ENCODE measurements around the gene C6orf89. TPM values are rescaled to one million over a fixed set of nuclear protein-coding genes. Genes with fewer than 3 reads are reported as not detected.

The C6orf89 gene
- polyA plus RNA-seq, 1 donor from 2014 or later, result 24.6 TPM

DNA sequence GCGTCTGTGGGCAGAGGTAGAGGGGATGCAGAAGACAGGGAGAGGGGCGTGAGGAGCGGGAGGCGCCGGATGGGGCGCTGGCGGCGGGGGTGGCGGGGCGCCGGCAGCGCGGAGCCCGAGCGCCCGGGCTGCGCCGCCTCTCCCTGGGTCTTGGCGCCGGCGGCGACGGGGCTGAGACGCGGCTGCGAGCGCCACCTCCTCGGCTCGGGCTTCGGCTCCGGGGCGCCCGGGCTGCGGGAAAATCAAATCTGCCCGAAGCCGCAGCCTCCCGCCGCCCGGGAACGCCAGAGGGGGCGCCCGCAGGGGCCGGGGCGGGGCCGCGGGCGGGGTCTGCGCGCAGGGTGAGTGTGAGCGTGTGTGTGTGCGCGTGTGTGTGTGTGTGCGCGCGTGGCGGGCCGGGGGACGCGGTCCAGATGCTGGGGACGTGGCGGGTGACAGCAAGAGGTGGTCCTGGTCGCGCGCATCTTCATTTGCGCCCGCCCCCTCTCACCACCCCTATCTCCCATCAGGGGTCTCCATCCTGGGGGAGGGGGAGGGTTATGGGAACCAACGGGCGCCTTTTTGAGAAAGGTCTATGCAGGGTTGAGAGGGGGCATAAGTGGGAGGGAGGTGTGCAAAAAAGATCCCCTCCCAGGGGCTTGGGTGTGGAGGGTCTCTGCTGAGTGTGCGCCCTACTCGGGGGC, 45.9 kb upstream of the C6orf89 start:
- Histone ChIP-seq H2AFZ (ENCODE audit: low read depth, low read length) (no peak overlapping the region), H3K79me2 (replicated peaks; ENCODE audit: insufficient read depth, low read length) (no peaks in the 10 kb centered on the region), H3K27ac (ENCODE audit: low read length) (peak overlapping the region; percentile 20), H3K36me3 (ENCODE audit: insufficient read depth, low read length) (no peaks in the 10 kb centered on the region), H3K4me2 (ENCODE audit: low read length) (peak overlapping the region; percentile 82), H4K20me1 (ENCODE audit: insufficient read depth) (no peaks in the 10 kb centered on the region), H3F3A (ENCODE audit: insufficient read depth, low read length, poor library complexity, severe bottlenecking) (no peaks in the 10 kb centered on the region), H3K9me2 (ENCODE audit: insufficient read depth, low read length) (no peaks in the 10 kb centered on the region), H3K9ac (ENCODE audit: low read length) (peak overlapping the region; percentile 71), H3K4me3 (ENCODE audit: low read length) (peak overlapping the region; percentile 82), H3K9me3 (ENCODE audit: low read length) (no peaks in the 10 kb centered on the region), H3K27me3 (ENCODE audit: insufficient read depth, low read depth, low read length) (peaks cover 25% of the 10 kb centered on the region)
- no peak for TF ChIP-seq TAF1 (IDR thresholded peaks at IDR 0.05; ENCODE audit: low read depth)
- peak; percentile 63 for TF ChIP-seq MXI1 (conservative IDR thresholded peaks at IDR 0.05; ENCODE audit: poor library complexity, severe bottlenecking)
- TF ChIP-seq, protein P1, sequence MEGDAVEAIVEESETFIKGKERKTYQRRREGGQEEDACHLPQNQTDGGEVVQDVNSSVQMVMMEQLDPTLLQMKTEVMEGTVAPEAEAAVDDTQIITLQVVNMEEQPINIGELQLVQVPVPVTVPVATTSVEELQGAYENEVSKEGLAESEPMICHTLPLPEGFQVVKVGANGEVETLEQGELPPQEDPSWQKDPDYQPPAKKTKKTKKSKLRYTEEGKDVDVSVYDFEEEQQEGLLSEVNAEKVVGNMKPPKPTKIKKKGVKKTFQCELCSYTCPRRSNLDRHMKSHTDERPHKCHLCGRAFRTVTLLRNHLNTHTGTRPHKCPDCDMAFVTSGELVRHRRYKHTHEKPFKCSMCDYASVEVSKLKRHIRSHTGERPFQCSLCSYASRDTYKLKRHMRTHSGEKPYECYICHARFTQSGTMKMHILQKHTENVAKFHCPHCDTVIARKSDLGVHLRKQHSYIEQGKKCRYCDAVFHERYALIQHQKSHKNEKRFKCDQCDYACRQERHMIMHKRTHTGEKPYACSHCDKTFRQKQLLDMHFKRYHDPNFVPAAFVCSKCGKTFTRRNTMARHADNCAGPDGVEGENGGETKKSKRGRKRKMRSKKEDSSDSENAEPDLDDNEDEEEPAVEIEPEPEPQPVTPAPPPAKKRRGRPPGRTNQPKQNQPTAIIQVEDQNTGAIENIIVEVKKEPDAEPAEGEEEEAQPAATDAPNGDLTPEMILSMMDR (IDR thresholded peaks at IDR 0.05; ENCODE audit: poor library complexity, severe bottlenecking), result peak; percentile 62
- no peak for TF ChIP-seq EZH2 (IDR thresholded peaks at IDR 0.05; ENCODE audit: borderline replicate concordance, insufficient read depth, low read length, poor library complexity, severe bottlenecking)
- TF ChIP-seq EP300 (conservative IDR thresholded peaks at IDR 0.05; ENCODE audit: poor library complexity, severe bottlenecking), result peak; percentile 49
- no peak for TF ChIP-seq SMC3 (conservative IDR thresholded peaks at IDR 0.05; ENCODE audit: poor library complexity)
- TF ChIP-seq, protein P2, sequence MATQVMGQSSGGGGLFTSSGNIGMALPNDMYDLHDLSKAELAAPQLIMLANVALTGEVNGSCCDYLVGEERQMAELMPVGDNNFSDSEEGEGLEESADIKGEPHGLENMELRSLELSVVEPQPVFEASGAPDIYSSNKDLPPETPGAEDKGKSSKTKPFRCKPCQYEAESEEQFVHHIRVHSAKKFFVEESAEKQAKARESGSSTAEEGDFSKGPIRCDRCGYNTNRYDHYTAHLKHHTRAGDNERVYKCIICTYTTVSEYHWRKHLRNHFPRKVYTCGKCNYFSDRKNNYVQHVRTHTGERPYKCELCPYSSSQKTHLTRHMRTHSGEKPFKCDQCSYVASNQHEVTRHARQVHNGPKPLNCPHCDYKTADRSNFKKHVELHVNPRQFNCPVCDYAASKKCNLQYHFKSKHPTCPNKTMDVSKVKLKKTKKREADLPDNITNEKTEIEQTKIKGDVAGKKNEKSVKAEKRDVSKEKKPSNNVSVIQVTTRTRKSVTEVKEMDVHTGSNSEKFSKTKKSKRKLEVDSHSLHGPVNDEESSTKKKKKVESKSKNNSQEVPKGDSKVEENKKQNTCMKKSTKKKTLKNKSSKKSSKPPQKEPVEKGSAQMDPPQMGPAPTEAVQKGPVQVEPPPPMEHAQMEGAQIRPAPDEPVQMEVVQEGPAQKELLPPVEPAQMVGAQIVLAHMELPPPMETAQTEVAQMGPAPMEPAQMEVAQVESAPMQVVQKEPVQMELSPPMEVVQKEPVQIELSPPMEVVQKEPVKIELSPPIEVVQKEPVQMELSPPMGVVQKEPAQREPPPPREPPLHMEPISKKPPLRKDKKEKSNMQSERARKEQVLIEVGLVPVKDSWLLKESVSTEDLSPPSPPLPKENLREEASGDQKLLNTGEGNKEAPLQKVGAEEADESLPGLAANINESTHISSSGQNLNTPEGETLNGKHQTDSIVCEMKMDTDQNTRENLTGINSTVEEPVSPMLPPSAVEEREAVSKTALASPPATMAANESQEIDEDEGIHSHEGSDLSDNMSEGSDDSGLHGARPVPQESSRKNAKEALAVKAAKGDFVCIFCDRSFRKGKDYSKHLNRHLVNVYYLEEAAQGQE (IDR thresholded peaks at IDR 0.05; ENCODE audit: borderline replicate concordance), result no peak
- peak; percentile 18 for TF ChIP-seq RAD21 (conservative IDR thresholded peaks at IDR 0.05)
- TF ChIP-seq POLR2AphosphoS5 (IDR thresholded peaks at IDR 0.05), result peak; percentile 39

DNA sequence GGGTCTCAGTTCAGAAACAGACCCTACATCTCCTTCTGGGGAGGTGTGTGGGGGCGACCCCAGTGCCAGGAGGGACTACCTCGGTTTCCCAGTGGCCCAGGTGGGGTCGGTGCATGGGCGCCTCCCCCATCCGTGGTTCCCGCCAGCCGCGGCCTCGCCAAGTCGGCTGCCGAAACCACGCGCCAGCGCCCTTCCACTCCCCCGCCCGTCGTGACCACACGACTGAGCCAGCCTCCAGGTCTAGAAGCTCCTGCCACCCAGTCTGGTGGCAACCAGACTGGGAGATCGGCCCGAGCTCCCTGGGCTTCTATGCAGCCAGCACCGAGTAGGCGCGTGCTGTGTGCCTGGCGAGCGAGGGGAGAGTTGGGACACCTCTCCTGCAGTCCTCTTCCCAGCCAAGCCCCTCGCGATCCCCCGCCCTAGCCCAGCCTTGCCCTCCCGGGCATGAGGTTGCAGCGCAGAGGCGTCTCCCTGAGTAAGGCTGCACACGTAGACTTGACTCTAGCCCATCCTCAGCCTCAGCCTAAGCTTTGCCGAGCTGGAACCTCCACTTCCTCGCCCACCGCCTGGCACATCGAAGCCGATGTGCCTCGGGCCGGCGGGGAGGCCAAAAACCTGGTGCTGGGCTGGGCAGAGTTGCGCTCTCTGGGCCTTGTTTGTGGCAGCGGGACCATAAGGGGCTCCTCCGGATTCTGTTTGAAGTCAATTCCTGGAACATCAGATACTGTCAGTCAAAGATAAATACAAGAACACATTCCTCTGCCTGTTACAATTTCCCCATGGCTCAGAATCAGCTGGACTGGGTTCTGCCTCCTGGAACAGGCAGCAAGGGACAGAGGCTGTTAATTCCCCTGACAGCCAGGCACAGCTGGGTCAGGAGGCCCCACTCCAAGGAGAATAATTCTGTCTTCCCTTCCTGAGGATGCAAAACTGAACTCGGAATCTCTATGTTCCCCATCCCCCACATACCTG, 45.0 kb upstream of the C6orf89 start:
- Histone ChIP-seq H3K4me2 (ENCODE audit: low read length) (no peak overlapping the region), H2AFZ (ENCODE audit: low read depth, low read length) (no peak overlapping the region), H3K9ac (ENCODE audit: low read length) (peak overlapping the region; percentile 71)

More for the DNA sequence above, 45.0 kb upstream of the C6orf89 start:
- H3K9me3 ChIP-seq (ENCODE audit: low read length), result no peaks in the 10 kb centered on the region
- no peaks in the 10 kb centered on the region for H3K9me2 ChIP-seq (ENCODE audit: insufficient read depth, low read length)
- H3K4me3 ChIP-seq (ENCODE audit: low read length), result peak overlapping the region; percentile 82
- no peaks in the 10 kb centered on the region for H3F3A ChIP-seq (ENCODE audit: insufficient read depth, low read length, poor library complexity, severe bottlenecking)
- H3K36me3 ChIP-seq (ENCODE audit: insufficient read depth, low read length), result no peaks in the 10 kb centered on the region
- H3K27me3 ChIP-seq (ENCODE audit: insufficient read depth, low read depth, low read length), result peaks cover 25% of the 10 kb centered on the region
- TF ChIP-seq SMC3 (conservative IDR thresholded peaks at IDR 0.05; ENCODE audit: poor library complexity) (no peak), POLR2AphosphoS5 (IDR thresholded peaks at IDR 0.05) (no peak), RAD21 (conservative IDR thresholded peaks at IDR 0.05) (no peak), EP300 (conservative IDR thresholded peaks at IDR 0.05; ENCODE audit: poor library complexity, severe bottlenecking) (no peak), MXI1 (conservative IDR thresholded peaks at IDR 0.05; ENCODE audit: poor library complexity, severe bottlenecking) (no peak), EZH2 (IDR thresholded peaks at IDR 0.05; ENCODE audit: borderline replicate concordance, insufficient read depth, low read length, poor library complexity, severe bottlenecking) (no peak), TAF1 (IDR thresholded peaks at IDR 0.05; ENCODE audit: low read depth) (no peak)
- TF ChIP-seq, protein P2 (IDR thresholded peaks at IDR 0.05; ENCODE audit: borderline replicate concordance), result no peak
- TF ChIP-seq, protein P1 (IDR thresholded peaks at IDR 0.05; ENCODE audit: poor library complexity, severe bottlenecking), result no peak
- H3K79me2 ChIP-seq (replicated peaks; ENCODE audit: insufficient read depth, low read length), result no peaks in the 10 kb centered on the region
- H3K27ac ChIP-seq (ENCODE audit: low read length), result peak overlapping the region; percentile 20
- H4K20me1 ChIP-seq (ENCODE audit: insufficient read depth), result no peaks in the 10 kb centered on the region

All from neural cell (in vitro differentiated cells).